MM.1S (cell line): ENCODE data around the gene LTO1.

Experiments used
- DNase-seq: peaks from one replicate; pipeline ENCODE4 v3.0.0-alpha.2; 2015
- H2AFZ ChIP-seq: fragments of 300-600 bp; sonication (generic); 2 replicates; pipeline ENCODE4 v1.6.0; 2016; ENCODE audit warnings: antibody characterized with exemption, low read length
- H3F3A ChIP-seq: fragments of 300-600 bp; sonication (generic); 2 replicates; pipeline ENCODE4 v1.6.1; 2016; ENCODE audit warnings: mild to moderate bottlenecking, antibody characterized with exemption, low read length, moderate library complexity, mixed read lengths; ENCODE audit not compliant: insufficient read depth
- H3K27ac ChIP-seq: fragments of 300-600 bp; sonication (generic); 2 replicates; pipeline ENCODE4 v1.5.1; 2016; ENCODE audit warnings: mild to moderate bottlenecking, low read length
- H3K27me3 ChIP-seq: fragments of 300-600 bp; sonication (generic); replicated peaks from 2 replicates; pipeline ENCODE4 v1.6.0; 2016; ENCODE audit warnings: low read length; ENCODE audit not compliant: insufficient read depth
- H3K36me3 ChIP-seq: fragments of 300-600 bp; sonication (generic); replicated peaks from 2 replicates; pipeline ENCODE4 v1.6.1; 2016; ENCODE audit warnings: mild to moderate bottlenecking, low read length, mixed read lengths; ENCODE audit not compliant: insufficient read depth
- H3K4me1 ChIP-seq: fragments of 300-600 bp; sonication (generic); 2 replicates; pipeline ENCODE4 v1.6.1; 2016; ENCODE audit warnings: low read length, mixed read lengths
- H3K4me2 ChIP-seq: fragments of 300-600 bp; sonication (generic); 2 replicates; pipeline ENCODE4 v1.6.0; 2016; ENCODE audit warnings: low read depth, low read length
- H3K4me3 ChIP-seq: fragments of 300-600 bp; sonication (generic); 2 replicates; pipeline ENCODE4 v1.5.1; 2016; ENCODE audit warnings: low read length, mixed read lengths
- H3K79me2 ChIP-seq: fragments of 300-600 bp; sonication (generic); 2 replicates; pipeline ENCODE4 v1.6.1; 2016; ENCODE audit warnings: mixed run types, low read length, mixed read lengths
- H3K9ac ChIP-seq: fragments of 300-600 bp; sonication (generic); 2 replicates; pipeline ENCODE4 v1.6.1; 2016; ENCODE audit warnings: low read length, mixed read lengths
- H3K9me2 ChIP-seq: fragments of 300-600 bp; sonication (generic); replicated peaks from 2 replicates; pipeline ENCODE4 v1.6.1; 2016; ENCODE audit warnings: mild to moderate bottlenecking, low read length, mixed read lengths; ENCODE audit not compliant: insufficient read depth
- H3K9me3 ChIP-seq: fragments of 300-600 bp; sonication (generic); replicated peaks from 2 replicates; pipeline ENCODE4 v1.6.1; 2016; ENCODE audit warnings: mild to moderate bottlenecking, low read length, mixed read lengths; ENCODE audit not compliant: insufficient read depth
- H4K20me1 ChIP-seq: fragments of 300-600 bp; sonication (generic); 2 replicates; pipeline ENCODE4 v1.6.1; 2016; ENCODE audit warnings: mild to moderate bottlenecking, low read length, moderate library complexity, mixed read lengths; ENCODE audit not compliant: insufficient read depth
- CTCF ChIP-seq: fragments of 300-600 bp; sonication (generic); IDR thresholded peaks from 2 replicates; pipeline ENCODE4 v1.5.1; 2016; ENCODE audit warnings: antibody characterized with exemption, low read length, mixed read lengths
- EZH2 ChIP-seq: fragments of 300-600 bp; sonication (generic); optimal IDR thresholded peaks from 2 replicates; pipeline ENCODE3; 2017; ENCODE audit warnings: low read depth, mild to moderate bottlenecking, antibody characterized with exemption, low read length, mixed read lengths
- EZH2phosphoT487 ChIP-seq: fragments of 300-600 bp; sonication (generic); IDR thresholded peaks from 2 replicates; pipeline ENCODE4 v1.6.1; 2018; ENCODE audit warnings: antibody characterized with exemption, low read length

The LTO1 gene

GRCh38 chr11:69642913-69643632, 32.1 kb downstream of the LTO1 start:
- Histone ChIP-seq H3K9me3 (no peaks in the 10 kb centered on the region), H3K9ac (peak overlapping the region; percentile 77), H3K4me3 (peak overlapping the region; percentile 84), H4K20me1 (no peaks in the 10 kb centered on the region), H3K79me2 (0 out of 2 replicates have a peak, but pooled peaks cover 3% of the 10 kb centered on the region), H3K4me1 (peaks cover 11% of the 10 kb centered on the region), H3K36me3 (no peaks in the 10 kb centered on the region), H3K9me2 (no peaks in the 10 kb centered on the region), H3K27me3 (peaks cover 32% of the 10 kb centered on the region), H2AFZ (peak overlapping the region; percentile 74), H3K4me2 (peak overlapping the region; percentile 93), H3K27ac (peak overlapping the region; percentile 13; the same call in 1 of the 2 replicates), H3F3A (peaks cover 15% of the 10 kb centered on the region; the same call in 1 of the 2 replicates)
- peak; percentile 83 for DNase-seq
- TF ChIP-seq EZH2 (no peak), CTCF (peak; percentile 83)

- Histone ChIP-seq H3K4me2 (peak overlapping the region; percentile 97; the same call in 1 of the 2 replicates), H3K27me3 (peaks cover 37% of the 10 kb centered on the region), H3K4me1 (peaks cover 17% of the 10 kb centered on the region), H3K4me3 (peak overlapping the region; percentile 84), H3F3A (peaks cover 15% of the 10 kb centered on the region; the same call in 1 of the 2 replicates), H2AFZ (no peak overlapping the region), H3K36me3 (no peaks in the 10 kb centered on the region), H4K20me1 (no peaks in the 10 kb centered on the region), H3K27ac (no peak overlapping the region), H3K79me2 (0 out of 2 replicates have a peak, but pooled peaks cover 3% of the 10 kb centered on the region), H3K9ac (peak overlapping the region; percentile 77; the same call in 1 of the 2 replicates), H3K9me2 (no peaks in the 10 kb centered on the region), H3K9me3 (no peaks in the 10 kb centered on the region)
- TF ChIP-seq EZH2, result no peak
- no peak for TF ChIP-seq CTCF
- no peak for TF ChIP-seq EZH2phosphoT487
- DNase-seq, result peak; percentile 32
Measured at GRCh38 chr11:69642549-69642912, 32.6 kb downstream of the LTO1 start.

DNA sequence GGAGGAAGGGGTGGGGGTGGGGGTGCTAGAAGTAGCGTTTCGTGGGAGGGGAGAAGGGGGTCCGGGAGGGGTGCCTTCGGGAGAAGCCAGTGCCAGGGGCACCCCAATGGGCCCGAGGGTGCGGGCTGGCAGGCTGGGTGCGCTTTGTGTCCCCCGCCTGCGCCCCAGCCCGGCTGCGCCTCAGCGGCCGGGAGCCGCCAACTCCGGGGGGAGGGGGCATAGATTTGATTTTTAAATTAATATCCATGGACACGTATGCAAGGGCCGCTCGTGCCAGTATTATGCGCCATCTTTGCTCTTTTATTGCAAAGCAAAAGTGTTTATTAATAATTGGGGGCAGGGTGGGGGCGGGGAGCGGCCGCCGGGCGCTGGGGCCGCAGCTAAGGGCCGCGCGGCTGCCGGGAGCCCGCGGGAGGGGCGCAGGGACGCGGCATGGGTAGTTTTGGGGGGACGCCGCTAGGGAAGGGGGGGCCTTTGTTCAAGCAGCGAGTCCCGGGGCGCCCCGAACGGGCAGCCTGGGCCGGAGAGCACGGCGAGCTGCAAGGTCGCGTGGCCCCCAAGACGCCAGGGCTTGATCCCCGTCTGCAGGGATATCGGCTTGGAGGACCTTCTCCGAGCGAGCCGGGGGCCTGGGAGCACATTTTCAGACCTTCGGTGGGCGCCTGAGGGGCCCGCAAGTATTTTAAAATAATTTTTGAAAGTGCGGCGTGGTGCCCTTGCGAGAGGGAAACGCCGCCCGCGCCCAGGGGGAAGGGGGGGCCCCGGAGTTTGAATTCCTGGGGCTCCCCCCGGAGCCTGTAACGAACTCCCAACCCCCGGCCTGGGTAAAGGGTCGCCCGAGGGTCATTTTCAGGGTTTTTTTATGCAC, 33.2 kb downstream of the LTO1 start:
- peak overlapping the region; percentile 84 for H3K4me3 ChIP-seq
- no peak overlapping the region for H3K27ac ChIP-seq
- peak overlapping the region; percentile 74 for H2AFZ ChIP-seq
- no peaks in the 10 kb centered on the region for H4K20me1 ChIP-seq
- peak overlapping the region; percentile 77 for H3K9ac ChIP-seq
- H3F3A ChIP-seq, result peaks cover 15% of the 10 kb centered on the region; the same call in 1 of the 2 replicates
- peak overlapping the region; percentile 97 for H3K4me2 ChIP-seq
- DNase-seq, result no peak
- H3K36me3 ChIP-seq, result no peaks in the 10 kb centered on the region
- no peaks in the 10 kb centered on the region for H3K9me2 ChIP-seq
- no peaks in the 10 kb centered on the region for H3K9me3 ChIP-seq
- peaks cover 44% of the 10 kb centered on the region for H3K27me3 ChIP-seq
- 0 out of 2 replicates have a peak, but pooled peaks cover 3% of the 10 kb centered on the region for H3K79me2 ChIP-seq
- peaks cover 21% of the 10 kb centered on the region for H3K4me1 ChIP-seq
- TF ChIP-seq EZH2phosphoT487 (no peak), EZH2 (no peak), CTCF (no peak)
